H1 (cell line): ENCODE measurements around the gene DUSP10. TPM values are rescaled to one million over a fixed set of nuclear protein-coding genes. Genes with fewer than 3 reads are reported as not detected.

Experiments
- CTCF ChIA-PET: fragments of 300-600 bp; sonication (Branson Sonifier 250); formaldehyde crosslinking; loops from one replicate; lab custom pipeline; 2021; ENCODE audit not compliant: partially characterized antibody; lab: Charles Lee
- POLR2A ChIA-PET: fragments of 300-600 bp; sonication (Branson Sonifier 250); formaldehyde crosslinking; loops from one replicate; lab custom pipeline; 2021; ENCODE audit warnings: inconsistent platforms; ENCODE audit not compliant: partially characterized antibody; lab: Charles Lee
- DNase-seq, 2 experiments: peaks; one replicate each; pipeline versions ENCODE4 v3.0.0 to v3.0.0-alpha.2; 2010 to 2022; ENCODE audit warnings: low spot score in 2 of 2, low read depth in 1 of 2, mixed read lengths in 1 of 2
- FAIRE-seq: peaks from 2 replicates; lab custom pipeline; 2011; peaks lifted over from hg19 to GRCh38; lab: Jason Lieb, UNC
- H2AFZ ChIP-seq: 2 replicates; pipeline ENCODE4 v1.8.1; 2012; ENCODE audit warnings: low read length, inconsistent platforms
- H2AK5ac ChIP-seq: 2 replicates; pipeline ENCODE4 v1.6.1; 2013; ENCODE audit warnings: low read depth, low read length
- H2BK120ac ChIP-seq: replicated peaks from 2 replicates; pipeline ENCODE3; 2013; ENCODE audit warnings: low read depth, low read length, inconsistent platforms
- H2BK12ac ChIP-seq: 2 replicates; pipeline ENCODE4 v1.6.1; 2013; ENCODE audit warnings: low read depth, low read length
- H2BK15ac ChIP-seq: 2 replicates; pipeline ENCODE4 v1.6.1; 2013; ENCODE audit warnings: low read length
- H2BK20ac ChIP-seq: 2 replicates; pipeline ENCODE4 v1.6.1; 2013; ENCODE audit warnings: low read length
- H2BK5ac ChIP-seq: 2 replicates; pipeline ENCODE4 v1.6.1; 2013; ENCODE audit warnings: low read depth, low read length
- H3K14ac ChIP-seq: 2 replicates; pipeline ENCODE4 v1.6.1; 2013; ENCODE audit warnings: inconsistent platforms; ENCODE audit not compliant: insufficient read length
- H3K18ac ChIP-seq: 2 replicates; pipeline ENCODE4 v1.6.1; 2013; ENCODE audit warnings: low read length; ENCODE audit errors: extremely low read depth
- H3K23ac ChIP-seq: 2 replicates; pipeline ENCODE4 v1.6.1; 2013; ENCODE audit warnings: inconsistent platforms; ENCODE audit not compliant: insufficient read length
- H3K23me2 ChIP-seq: 2 replicates; pipeline ENCODE4 v1.6.1; 2013; ENCODE audit warnings: low read depth, low read length
- H3K27ac ChIP-seq: 2 replicates; pipeline ENCODE4 v1.6.1; 2011; ENCODE audit warnings: low read depth, low read length, inconsistent platforms
- H3K27me3 ChIP-seq, 4 experiments: replicated peaks in 1 of 4; 1 replicate in 1 of 4; 2 replicates in 3 of 4; pipeline versions ENCODE4 v1.6.1 to v1.8.1; 2011 to 2013; ENCODE audit warnings: low read length in 3 of 4, mild to moderate bottlenecking in 3 of 4, inconsistent platforms in 2 of 4, mixed read lengths in 2 of 4, moderate library complexity in 1 of 4; ENCODE audit not compliant: control insufficient read depth in 3 of 4, insufficient read depth in 3 of 4; ENCODE audit errors: extremely low read depth in 1 of 4
- H3K36me3 ChIP-seq, 4 experiments: 2 replicates each; pipeline versions ENCODE4 v1.6.1 to v1.8.1; 2011 to 2013; ENCODE audit warnings: mild to moderate bottlenecking in 4 of 4, low read length in 3 of 4, moderate library complexity in 2 of 4, control low read depth in 1 of 4, inconsistent platforms in 1 of 4; ENCODE audit not compliant: insufficient read depth in 4 of 4, control insufficient read depth in 2 of 4
- H3K4ac ChIP-seq: replicated peaks from 2 replicates; pipeline ENCODE3; 2013; ENCODE audit warnings: low read length, low read depth, mixed read lengths, inconsistent platforms; ENCODE audit not compliant: insufficient read length
- H3K4me1 ChIP-seq, 4 experiments: replicated peaks in 1 of 4; 1 replicate in 1 of 4; 2 replicates in 3 of 4; pipeline versions ENCODE4 v1.6.1 to v1.8.1; 2011 to 2013; ENCODE audit warnings: low read length in 3 of 4, inconsistent platforms in 2 of 4, mixed read lengths in 1 of 4; ENCODE audit not compliant: insufficient read depth in 4 of 4, control insufficient read depth in 3 of 4
- H3K4me2 ChIP-seq, 2 experiments: 2 replicates each; pipeline versions ENCODE4 v1.6.1 to v1.8.1; 2011 to 2013; ENCODE audit warnings: low read depth in 2 of 2, low read length in 2 of 2, control low read depth in 1 of 2, inconsistent platforms in 1 of 2, mild to moderate bottlenecking in 1 of 2; ENCODE audit not compliant: insufficient read depth in 1 of 2
- H3K4me3 ChIP-seq, 4 experiments: fragments of 200-600, 300-600 bp in 1 of 4; sonication (generic), shearing (Covaris generic), sonication (Bioruptor Twin) in 1 of 4; 2 replicates each; pipeline versions ENCODE4 v1.5.1 to v1.8.1; 2011 to 2016; ENCODE audit warnings: low read length in 4 of 4, low read depth in 3 of 4, control low read depth in 2 of 4, inconsistent platforms in 2 of 4, mild to moderate bottlenecking in 2 of 4, mixed read lengths in 1 of 4, moderate library complexity in 1 of 4; ENCODE audit not compliant: insufficient read depth in 2 of 4; ENCODE audit errors: extremely low read depth in 1 of 4
- H3K56ac ChIP-seq: replicated peaks from 2 replicates; pipeline ENCODE3; 2013; ENCODE audit warnings: low read depth, mild to moderate bottlenecking, mixed read lengths, low read length, inconsistent platforms; ENCODE audit not compliant: insufficient read length
- H3K79me1 ChIP-seq: 2 replicates; pipeline ENCODE4 v1.6.1; 2013; ENCODE audit warnings: low read depth, low read length, control low read depth
- H3K79me2 ChIP-seq, 2 experiments: 2 replicates each; pipeline versions ENCODE4 v1.6.1 to v1.8.1; 2012 to 2013; ENCODE audit warnings: low read length in 2 of 2, mild to moderate bottlenecking in 2 of 2, inconsistent platforms in 1 of 2; ENCODE audit not compliant: insufficient read depth in 2 of 2, control insufficient read depth in 1 of 2
- H3K9ac ChIP-seq, 4 experiments: replicated peaks in 1 of 4; 1 replicate in 1 of 4; 2 replicates in 3 of 4; pipeline versions ENCODE4 v1.6.1 to v1.8.1; 2011 to 2013; ENCODE audit warnings: low read depth in 3 of 4, low read length in 3 of 4, control low read depth in 2 of 4, mild to moderate bottlenecking in 2 of 4, moderate library complexity in 2 of 4, inconsistent platforms in 1 of 4; ENCODE audit errors: extremely low read depth in 1 of 4
- H3K9me3 ChIP-seq, 2 experiments: 2 replicates each; pipeline versions ENCODE4 v1.6.1 to v1.8.1; 2012 to 2013; ENCODE audit warnings: mild to moderate bottlenecking in 2 of 2, moderate library complexity in 2 of 2, control low read depth in 1 of 2, inconsistent platforms in 1 of 2, low read depth in 1 of 2, low read length in 1 of 2, mixed read lengths in 1 of 2; ENCODE audit not compliant: insufficient read depth in 2 of 2
- H4K20me1 ChIP-seq, 2 experiments: replicated peaks in 1 of 2; 2 replicates each; pipeline versions ENCODE3 to v1.8.1; 2011 to 2013; ENCODE audit warnings: inconsistent platforms in 2 of 2, low read length in 2 of 2, mild to moderate bottlenecking in 1 of 2; ENCODE audit not compliant: insufficient read depth in 2 of 2, control insufficient read depth in 1 of 2
- H4K5ac ChIP-seq: 2 replicates; pipeline ENCODE4 v1.6.1; 2013; ENCODE audit warnings: low read length, low read depth, mixed read lengths, inconsistent platforms; ENCODE audit not compliant: insufficient read length
- H4K8ac ChIP-seq: 2 replicates; pipeline ENCODE4 v1.8.0; 2013; ENCODE audit warnings: mild to moderate bottlenecking, moderate library complexity, low read length, inconsistent platforms; ENCODE audit not compliant: insufficient read depth; ENCODE audit errors: extremely low read depth
- H4K91ac ChIP-seq: replicated peaks from 2 replicates; pipeline ENCODE3; 2013; ENCODE audit warnings: low read length, mixed read lengths, inconsistent platforms; ENCODE audit not compliant: insufficient read length
- CTBP2 ChIP-seq: IDR thresholded peaks from 2 replicates; pipeline ENCODE4 v1.7.0; 2011; ENCODE audit warnings: borderline replicate concordance, mild to moderate bottlenecking, moderate library complexity, mixed read lengths, low read length; ENCODE audit not compliant: insufficient read depth, insufficient read length
- E2F6 ChIP-seq: IDR thresholded peaks from 2 replicates; pipeline ENCODE4 v1.6.1; 2012; ENCODE audit warnings: inconsistent platforms
- FOSL1 ChIP-seq: IDR thresholded peaks from 2 replicates; pipeline ENCODE4 v1.6.1; 2011; ENCODE audit warnings: mild to moderate bottlenecking, low read depth, low read length, moderate library complexity; ENCODE audit not compliant: insufficient read depth
- JUN ChIP-seq: IDR thresholded peaks from 2 replicates; pipeline ENCODE4 v1.6.1; 2011; ENCODE audit warnings: low read depth, mild to moderate bottlenecking, improper control_type of control experiment, low read length
- MAX ChIP-seq: IDR thresholded peaks from 2 replicates; pipeline ENCODE4 v1.6.1; 2012; ENCODE audit warnings: inconsistent platforms
- RAD21 ChIP-seq, 2 experiments: IDR thresholded peaks in 1 of 2; conservative IDR thresholded peaks in 1 of 2; 2 replicates each; pipeline ENCODE4 v1.6.1; 2011; ENCODE audit warnings: low read depth in 2 of 2, low read length in 2 of 2, improper control_type of control experiment in 1 of 2, inconsistent platforms in 1 of 2, mild to moderate bottlenecking in 1 of 2, moderate library complexity in 1 of 2
- SUZ12 ChIP-seq: fragments of 200-600 bp; sonication (generic); IDR thresholded peaks from 2 replicates; pipeline ENCODE4 v1.6.1; 2012; ENCODE audit warnings: mild to moderate bottlenecking, inconsistent platforms, low read length, moderate library complexity, mixed read lengths
- TAF1 ChIP-seq: IDR thresholded peaks from 2 replicates; pipeline ENCODE4 v1.6.1; 2011; ENCODE audit warnings: mild to moderate bottlenecking, low read depth, low read length
- WGBS, 2 experiments: shearing (Covaris generic) in 1 of 2; methylation state at CpG; one replicate each; pipeline versions ENCODE4 v1.1.6 to v1.1.7; 2013 to 2015; ENCODE audit warnings: low lambda C conversion rate in 2 of 2, mixed read lengths in 2 of 2, inconsistent platforms in 1 of 2, low coverage in 1 of 2, missing lambda C conversion rate in 1 of 2; ENCODE audit not compliant: insufficient replicate concordance in 2 of 2, insufficient coverage in 1 of 2, insufficient read length in 1 of 2; ENCODE audit errors: extremely low coverage in 1 of 2, missing lambda C conversion rate in 1 of 2; 5-methylcytosine and 5-hydroxymethylcytosine counted together
- polyA plus RNA-seq, 7 experiments: library from polyadenylated mRNA; depleted of rRNA in 3 of 7; stranded (reverse) in 5 of 7; unstranded in 2 of 7; fragments of >200 nt in 5 of 7; fragments of 200-250 nt in 2 of 7; gene quantifications; 1 replicate in 5 of 7; 2 replicates in 1 of 7; 4 replicates in 1 of 7; pipeline versions ENCODE4 v1.2.1 to v1.2.3, GENCODE V29; 2011 to 2013; ENCODE audit warnings: missing spikeins in 2 of 7, mixed read lengths in 2 of 7
- total RNA-seq: library from RNA; stranded (reverse); fragmentation: NEBNext Ultra II Directional; extraction: Animal tissue kit (Norgen Biotek cat#: 25700); gene quantifications from 2 replicates; pipeline ENCODE4 v1.2.1, GENCODE V29; 2021
- TF ChIP-seq, protein P1 (sequence below): IDR thresholded peaks from 2 replicates; pipeline ENCODE4 v1.6.1; 2011; ENCODE audit warnings: low read length, improper control_type of control experiment

DUSP10 gene
- total and polyA plus RNA-seq, 2 of the 8 experiments (the other 6 are each of a cell fraction or from before 2014, with no cell fraction given): 1.2 TPM

DNA sequence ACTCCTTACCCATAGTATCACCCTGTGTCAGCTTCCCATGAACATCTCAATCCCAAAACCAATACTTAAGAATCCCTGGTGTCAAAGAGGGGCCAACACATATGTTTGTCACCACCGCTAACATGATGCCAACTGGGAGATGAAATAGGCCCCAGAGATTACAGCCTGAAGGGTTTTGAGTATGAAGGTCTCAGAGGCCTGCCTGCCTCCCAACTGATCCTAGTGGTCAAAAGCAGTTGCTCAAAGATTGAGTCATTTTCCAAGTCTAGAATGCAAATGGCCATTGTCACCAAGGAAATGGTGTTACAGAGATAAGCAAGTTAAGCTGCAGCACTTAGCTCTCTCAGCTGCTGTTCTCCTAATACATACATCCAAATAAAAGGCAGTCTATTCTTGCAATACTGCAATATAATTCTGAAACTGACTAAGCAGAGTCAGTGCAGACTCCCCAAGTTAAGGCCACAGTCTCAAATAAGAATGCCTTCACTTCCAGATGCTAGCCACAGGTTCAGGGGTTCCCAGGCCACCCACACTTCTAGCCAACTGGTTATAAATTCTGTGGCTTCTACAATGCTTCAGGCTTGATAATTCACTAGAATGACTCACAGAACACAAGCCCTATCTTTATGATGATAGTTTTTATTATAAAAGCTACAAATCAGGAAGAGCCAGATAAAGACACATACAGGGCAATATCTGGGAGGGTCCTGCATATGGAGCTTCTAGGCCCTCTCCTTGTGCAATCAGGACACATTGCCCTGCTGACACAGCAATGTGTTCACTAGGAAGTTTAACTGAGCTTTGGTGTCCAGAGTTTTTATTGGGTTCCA is 18.7 kb downstream of the DUSP10 start:
- H3K36me3 ChIP-seq: peaks cover 0 to 8% (median 0%) of the 10 kb centered on the region in 4 experiments; a peak in 2 of 8 replicates
- no peak for FAIRE-seq
- TF ChIP-seq JUN (no peak), RAD21 (IDR thresholded peaks at IDR 0.05 in 1 of 2, conservative IDR thresholded peaks at IDR 0.05 in 1 of 2; ENCODE audit: low read depth in 2 of 2, low read length in 2 of 2) (no peak), TAF1 (no peak), E2F6 (no peak), SUZ12 (no peak), FOSL1 (no peak), MAX (no peak), CTBP2 (no peak)
- TF ChIP-seq, protein P1, sequence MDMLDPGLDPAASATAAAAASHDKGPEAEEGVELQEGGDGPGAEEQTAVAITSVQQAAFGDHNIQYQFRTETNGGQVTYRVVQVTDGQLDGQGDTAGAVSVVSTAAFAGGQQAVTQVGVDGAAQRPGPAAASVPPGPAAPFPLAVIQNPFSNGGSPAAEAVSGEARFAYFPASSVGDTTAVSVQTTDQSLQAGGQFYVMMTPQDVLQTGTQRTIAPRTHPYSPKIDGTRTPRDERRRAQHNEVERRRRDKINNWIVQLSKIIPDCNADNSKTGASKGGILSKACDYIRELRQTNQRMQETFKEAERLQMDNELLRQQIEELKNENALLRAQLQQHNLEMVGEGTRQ: no peak

More for the DNA sequence above, 18.7 kb downstream of the DUSP10 start:
- no peak overlapping the region for H2BK20ac ChIP-seq
- peaks cover 16 to 21% of the 10 kb centered on the region in 2 experiments for H3K9me3 ChIP-seq
- no peak overlapping the region for H4K5ac ChIP-seq
- no peak overlapping the region for H3K4me3 ChIP-seq
- H3K79me1 ChIP-seq: no peaks in the 10 kb centered on the region
- H4K91ac ChIP-seq: no peak overlapping the region
- H3K23ac ChIP-seq: no peak overlapping the region
- no peak for DNase-seq
- no peaks in the 10 kb centered on the region for H3K23me2 ChIP-seq
- WGBS, 2 experiments: 100% methylated on average over 1 of the region's 1 CpG; no CpG with 5 or more reads in 1 of the 2 experiments
- no peak overlapping the region for H2AFZ ChIP-seq
- peaks cover 0 to 6% (median under 1%) of the 10 kb centered on the region in 4 experiments; a peak in 3 of 7 replicates for H3K27me3 ChIP-seq
- no peak overlapping the region for H2BK12ac ChIP-seq
- H2BK120ac ChIP-seq: no peak overlapping the region
- H3K27ac ChIP-seq: no peak overlapping the region
- POLR2A ChIA-PET: no interaction called here
- H4K8ac ChIP-seq: no peak overlapping the region
- no peak overlapping the region for H2AK5ac ChIP-seq
- H3K4ac ChIP-seq: no peak overlapping the region
- no peak overlapping the region for H2BK5ac ChIP-seq
- H3K18ac ChIP-seq: no peak overlapping the region
- CTCF ChIA-PET: interaction anchor here (0.9 to 1.5 kb wide), 2 partner anchors 16 to 245 kb away, joined by 3 to 4 read pairs; no protein-coding TSS in a partner anchor
- no peak overlapping the region for H3K56ac ChIP-seq
- no peak overlapping the region for H3K4me2 ChIP-seq
- no peak overlapping the region for H3K14ac ChIP-seq
- peaks cover 0 to 5% (median under 1%) of the 10 kb centered on the region in 4 experiments; a peak in 1 of 7 replicates for H3K4me1 ChIP-seq
- no peaks in the 10 kb centered on the region for H3K79me2 ChIP-seq
- no peaks in the 10 kb centered on the region for H4K20me1 ChIP-seq
- no peak overlapping the region for H3K9ac ChIP-seq
- no peak overlapping the region for H2BK15ac ChIP-seq
